HG03064 (cell line): ENCODE measurements around the gene NFE2L2.
"Not testable (repeated sequence)": the region's sequence is repeated elsewhere in the genome, so short reads cannot be mapped to it uniquely, and the experiment has no call there.

Experiments
- ATAC-seq: cut with Tn5 transposase; IDR thresholded peaks from one replicate; pipeline ENCODE4 v1.9.1; 2021; ENCODE audit warnings: low read depth; ENCODE audit not compliant: unreplicated experiment

The NFE2L2 gene

DNA sequence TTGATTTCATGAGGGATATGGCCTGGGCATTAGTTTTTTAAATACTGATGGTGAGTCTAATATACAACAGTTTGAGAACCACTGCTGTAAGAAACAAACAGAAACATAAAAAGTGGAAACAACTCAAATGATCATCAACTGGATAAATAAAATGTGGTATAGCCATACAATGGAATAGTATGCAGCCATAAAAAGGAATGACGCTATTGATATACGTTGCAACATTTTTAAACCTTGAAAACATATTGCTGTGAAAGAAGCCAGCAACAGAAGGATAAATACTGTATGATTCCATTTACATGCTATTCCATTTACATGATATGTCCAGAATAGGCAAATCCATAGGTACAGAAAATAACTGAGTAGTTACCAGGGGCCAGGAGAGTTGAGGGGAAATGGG, 6.5 kb downstream of the NFE2L2 start:
- no peak for ATAC-seq

DNA sequence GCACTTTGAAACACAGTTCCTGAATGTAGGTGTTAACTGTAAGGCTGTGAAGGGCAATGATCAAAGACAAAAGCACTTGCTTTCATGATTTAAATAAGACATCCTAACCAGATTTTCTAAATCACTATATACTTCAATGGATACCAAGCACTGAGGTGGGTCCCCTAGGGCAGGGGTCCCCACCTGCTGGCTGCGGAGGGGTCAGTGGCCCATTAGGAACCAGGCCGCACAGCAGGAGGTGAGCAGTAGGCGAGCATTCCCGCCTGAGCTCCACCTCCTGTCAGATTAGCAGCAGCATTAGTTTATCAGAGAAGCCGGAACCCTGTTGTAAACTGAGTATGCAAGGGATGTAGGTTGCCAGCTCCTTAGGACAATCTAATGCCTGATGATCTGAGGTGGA, 7.1 kb downstream of the NFE2L2 start:
- ATAC-seq: no peak

DNA sequence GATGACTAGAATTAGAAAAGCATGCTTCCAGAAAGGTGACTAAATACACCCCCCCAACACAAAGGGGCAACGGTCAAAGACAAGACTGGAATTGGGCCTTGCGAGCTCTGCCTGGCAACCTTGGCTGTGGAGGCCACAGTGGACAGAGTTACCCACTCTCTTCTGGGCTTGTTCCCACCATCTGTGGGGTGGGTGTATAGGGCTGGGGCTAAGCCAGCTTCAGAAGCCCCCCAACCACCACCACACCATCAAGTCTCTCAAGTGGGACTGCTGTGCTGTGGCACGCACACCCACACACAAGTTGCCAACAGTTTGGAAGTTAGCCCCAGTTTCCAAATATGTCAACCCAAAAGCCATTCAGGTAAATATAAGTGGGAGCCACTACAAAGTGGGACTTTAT, 7.8 kb downstream of the NFE2L2 start:
- ATAC-seq: no peak

DNA sequence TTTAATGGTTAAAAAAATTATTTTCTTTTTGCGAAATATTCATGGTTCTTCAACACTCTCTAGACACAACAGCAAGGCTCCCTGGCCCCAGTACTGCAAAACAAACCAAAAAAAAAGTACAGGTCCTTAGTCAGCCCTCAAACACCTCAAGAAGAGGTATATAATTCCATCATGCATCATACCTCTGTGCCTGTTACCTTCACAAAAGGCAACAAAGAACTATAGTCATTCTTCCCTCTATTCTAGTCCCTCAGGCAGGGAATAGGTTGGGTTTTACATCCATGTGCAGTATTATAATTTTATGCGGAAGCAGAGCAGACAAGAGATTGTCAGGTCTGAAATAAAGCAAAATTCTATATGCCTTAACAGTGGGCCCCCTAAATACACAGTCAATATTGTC, 8.5 kb downstream of the NFE2L2 start:
- no peak for ATAC-seq

DNA sequence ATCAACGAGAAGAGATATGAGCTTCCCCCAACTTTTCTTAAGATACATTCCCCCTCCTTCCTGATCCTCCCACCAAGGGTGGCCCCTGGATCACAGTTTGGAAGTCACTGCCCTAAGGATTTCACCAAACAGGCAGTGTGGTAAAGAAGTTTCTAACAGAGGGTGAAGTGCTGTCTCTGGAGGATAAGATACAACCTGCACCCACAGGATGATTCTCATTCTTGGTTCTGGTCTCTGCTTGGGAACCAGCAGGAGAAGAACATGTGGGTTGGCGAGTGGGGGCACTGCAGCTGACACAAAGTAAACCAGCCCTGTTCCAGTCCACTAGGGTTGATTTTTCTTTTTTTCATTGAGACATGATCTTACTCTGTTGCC, 9.3 kb downstream of the NFE2L2 start:
- ATAC-seq: no peak

DNA sequence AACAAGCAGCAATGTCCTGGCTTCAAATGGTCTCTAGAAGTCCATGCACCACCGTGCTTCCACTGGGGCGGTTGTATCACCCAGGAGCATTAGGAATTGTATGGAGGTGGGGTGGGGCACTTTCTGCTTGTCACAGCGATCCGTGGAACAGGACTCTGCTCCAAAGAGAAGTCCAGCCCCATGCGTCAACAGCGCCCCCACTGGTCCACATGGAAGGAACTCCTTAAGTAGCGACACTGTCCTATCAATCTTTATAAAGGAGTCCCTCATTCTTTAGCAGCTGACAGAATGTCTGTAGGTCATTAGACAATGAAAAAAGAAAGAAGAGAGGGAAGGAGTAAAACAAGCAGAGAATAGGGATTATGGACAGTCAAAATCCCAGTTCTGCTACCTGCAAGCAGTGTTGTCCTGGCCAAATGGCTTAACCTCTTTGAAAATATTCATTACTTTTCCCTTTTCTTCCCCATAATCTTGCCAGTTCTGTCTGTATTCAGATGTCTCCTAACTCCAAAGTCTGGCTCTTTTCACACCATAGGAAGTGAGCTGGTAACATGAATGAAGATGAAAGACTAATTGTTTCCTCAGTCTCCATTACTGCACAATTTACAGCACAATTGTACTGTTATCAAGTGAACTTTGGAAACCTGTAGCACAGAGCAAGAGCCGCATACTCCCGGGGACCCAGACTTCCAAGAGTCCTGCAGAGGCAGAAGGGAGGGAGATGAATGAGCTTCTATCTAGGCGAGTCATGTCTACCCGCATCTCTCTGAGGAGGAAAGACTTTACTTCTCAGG, 9.9 kb downstream of the NFE2L2 start:
- no peak for ATAC-seq

DNA sequence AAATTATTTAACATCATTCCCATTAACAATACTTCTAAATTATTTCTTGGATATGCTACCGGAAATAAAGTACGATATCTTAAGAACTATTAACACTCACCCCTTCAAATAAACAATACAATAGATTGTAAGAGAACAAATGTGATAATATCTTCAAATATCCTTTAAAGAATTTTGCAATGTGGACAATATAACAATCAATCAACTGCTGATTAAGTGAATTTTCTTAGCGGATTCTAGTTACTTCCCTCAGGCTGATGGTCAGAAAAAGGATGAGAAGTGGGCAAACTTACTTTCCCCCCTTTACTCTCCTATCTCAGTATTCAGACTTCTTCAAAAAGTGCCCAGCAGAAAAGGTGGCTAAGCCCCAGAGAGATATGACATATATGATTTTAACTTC, 10.8 kb downstream of the NFE2L2 start:
- no peak for ATAC-seq

DNA sequence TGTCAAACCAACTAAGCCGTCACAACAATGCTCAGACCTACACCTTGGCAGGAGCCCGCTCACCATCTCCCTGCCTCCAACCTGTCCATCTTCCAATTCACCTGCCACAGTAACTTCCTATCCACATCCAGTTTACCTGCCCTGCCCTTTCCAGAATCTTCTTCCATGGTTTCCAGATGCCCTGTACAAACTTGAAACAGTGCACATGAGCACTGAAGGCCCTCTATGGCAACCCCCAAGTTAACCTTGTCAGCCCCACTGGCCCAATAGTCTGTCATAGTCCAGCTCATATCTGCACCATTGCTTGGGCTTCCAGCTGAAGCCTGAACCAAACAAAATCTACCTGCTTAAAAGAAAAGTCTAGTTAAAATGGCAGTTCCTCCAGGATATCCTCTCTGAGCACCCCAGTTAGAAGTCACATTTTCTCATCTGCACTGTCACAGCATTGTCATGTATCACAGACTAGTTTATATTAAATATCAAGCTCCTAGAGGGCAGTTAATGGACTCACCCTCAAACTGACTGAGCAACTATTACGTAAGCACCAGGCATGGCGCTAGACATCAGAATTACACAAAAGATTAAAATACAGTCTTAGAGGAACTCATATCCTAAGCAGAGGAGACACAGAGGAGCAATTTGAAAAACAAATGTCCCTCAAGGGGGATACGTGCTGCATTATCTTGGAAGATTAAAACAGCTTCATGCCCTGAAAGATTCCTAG, 11.6 kb downstream of the NFE2L2 start:
- ATAC-seq: no peak

DNA sequence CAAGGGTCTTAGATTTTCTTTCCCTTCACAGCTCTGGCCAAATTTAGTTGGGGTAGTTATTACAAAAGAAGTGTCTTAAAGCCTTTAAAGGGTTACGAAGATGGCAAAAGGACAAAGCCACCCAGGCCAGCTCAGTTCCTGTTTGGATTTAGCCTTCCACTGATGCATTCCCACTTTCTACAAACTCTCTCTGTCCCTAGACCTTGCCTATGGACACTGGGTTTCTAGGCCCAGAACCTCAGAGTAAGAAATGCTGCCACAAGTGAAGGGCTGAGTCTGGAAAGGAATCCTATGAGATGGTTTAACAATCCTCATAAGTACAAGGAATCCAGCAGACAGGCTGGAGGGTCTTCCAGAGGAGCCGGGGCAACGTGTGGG, 13.4 kb downstream of the NFE2L2 start:
- ATAC-seq: no peak

DNA sequence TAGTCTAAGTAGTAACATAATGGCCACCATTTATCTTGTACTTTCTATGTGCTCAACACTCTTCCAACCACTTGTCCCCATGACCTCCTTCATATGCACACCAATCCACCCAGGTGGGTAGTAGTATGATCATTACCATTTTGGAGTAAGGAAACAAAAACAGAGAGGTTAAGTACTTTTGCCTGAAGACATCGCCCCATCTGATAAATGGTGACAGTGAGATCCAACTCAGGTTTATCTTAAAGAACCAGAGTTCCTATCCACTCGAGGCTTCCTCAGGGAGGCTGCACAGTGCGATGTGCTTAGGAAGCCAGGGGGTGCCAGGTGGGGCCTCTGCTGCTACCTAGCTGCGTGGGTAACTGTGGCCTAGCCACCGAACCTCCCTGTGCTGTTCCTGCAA, 14.1 kb downstream of the NFE2L2 start:
- ATAC-seq: no peak

DNA sequence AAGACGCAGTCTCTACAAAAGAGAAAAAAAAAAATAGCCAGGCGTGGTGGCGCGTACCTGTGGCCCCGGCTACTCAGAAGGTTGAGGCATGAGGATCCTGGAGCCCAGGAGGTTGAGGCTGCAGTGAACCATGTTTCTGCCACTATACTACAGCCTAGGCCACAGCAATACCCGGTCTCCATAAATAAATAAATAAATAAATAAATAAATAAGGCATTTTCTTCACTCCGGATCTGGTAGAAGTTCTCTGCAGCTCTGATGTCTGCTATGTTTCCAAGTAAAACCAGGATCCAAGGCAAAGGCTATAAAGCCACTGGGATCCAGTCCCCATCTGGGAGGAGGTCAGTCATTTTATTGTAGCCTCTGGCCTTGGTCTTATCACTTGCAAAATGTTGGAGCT, 15.5 kb downstream of the NFE2L2 start:
- no peak for ATAC-seq

DNA sequence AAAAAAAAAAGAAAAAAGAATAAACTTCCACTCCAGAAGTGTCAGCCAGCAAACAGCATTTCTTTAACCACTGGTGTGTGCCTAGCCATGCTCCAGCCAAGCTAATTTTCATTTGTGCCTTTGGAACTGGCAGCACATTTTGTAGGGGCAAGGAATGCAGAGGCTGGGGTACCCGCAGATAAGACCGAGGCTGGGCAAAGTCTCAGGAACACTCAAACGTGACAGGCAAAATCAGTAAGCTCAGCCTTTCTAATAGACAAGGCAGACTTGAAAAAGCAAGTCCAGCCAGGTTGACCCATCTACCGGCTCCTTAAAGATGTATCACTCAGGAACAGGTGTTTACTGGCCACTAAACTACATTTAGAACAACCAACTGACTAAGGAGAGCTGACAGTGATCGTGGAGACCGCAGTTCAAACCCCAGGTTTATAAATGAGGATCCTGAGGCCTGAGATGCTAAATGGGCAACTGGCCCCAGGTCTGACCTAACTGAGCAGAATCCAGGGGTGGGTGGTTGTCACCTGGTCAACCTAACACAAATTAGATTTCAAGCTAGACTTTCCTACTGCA, 16.7 kb downstream of the NFE2L2 start:
- no peak for ATAC-seq

DNA sequence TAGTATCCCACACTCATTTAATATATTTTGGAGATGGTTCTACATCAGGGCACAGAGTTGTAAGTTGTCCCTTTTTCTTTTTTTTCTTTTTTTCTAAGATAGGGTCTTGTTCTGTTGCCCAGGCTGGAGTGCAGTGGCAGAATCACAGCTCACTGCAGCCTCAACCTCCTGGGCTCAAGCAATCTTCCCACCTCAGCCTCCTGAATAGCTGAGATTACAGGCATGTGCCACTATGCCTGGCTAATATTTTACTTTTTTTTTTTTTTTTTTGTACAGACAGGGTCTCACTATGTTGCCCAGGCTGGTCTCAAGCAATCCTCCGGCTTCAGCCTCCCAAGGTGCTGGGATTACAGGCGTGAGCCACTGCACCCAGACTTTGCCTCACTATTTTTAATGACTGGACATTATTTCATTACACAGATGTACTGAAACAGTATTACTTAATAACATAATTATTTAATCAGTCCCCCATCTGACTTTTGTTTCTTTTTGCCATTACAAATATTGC, 17.9 kb downstream of the NFE2L2 start:
- ATAC-seq: not testable (repeated sequence)

DNA sequence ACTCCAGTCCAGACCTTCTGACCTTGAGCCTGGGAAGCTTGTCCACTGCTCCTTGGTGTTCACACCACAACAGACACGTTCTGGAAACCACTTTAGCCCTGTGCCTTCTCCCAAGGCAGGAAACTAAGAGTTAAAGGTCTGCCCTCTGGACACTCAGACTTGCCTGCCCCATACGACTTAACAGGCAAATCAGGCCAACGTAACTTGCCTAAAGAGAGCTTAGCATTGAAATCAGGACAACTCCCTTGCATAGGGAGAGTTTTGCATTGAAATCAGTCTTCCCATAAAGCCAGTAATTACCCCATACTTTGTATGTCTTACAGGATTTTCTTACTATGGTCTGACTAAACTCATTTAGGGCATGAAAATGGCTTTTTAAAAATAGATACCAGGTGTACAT, 18.5 kb downstream of the NFE2L2 start:
- no peak for ATAC-seq

DNA sequence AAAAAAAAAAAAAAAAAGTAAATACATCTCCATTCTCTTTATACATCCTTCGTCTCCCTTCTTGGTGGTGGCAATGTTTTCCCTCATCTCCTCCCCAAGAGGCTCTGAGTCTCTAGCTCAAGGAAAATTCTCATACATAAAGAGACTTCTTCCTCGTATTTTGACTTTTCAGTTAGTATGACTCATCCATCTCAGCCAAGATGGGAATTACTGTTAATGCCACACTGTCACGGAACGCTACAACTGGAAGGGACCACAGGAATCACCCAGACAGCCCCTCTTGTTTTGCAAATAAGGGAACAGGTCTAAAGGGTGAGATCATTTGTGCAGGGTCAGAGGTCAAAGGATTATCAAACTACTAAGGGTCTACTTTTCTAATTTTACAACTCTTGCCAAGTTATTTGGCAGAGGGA, 19.5 kb downstream of the NFE2L2 start:
- no peak for ATAC-seq

DNA sequence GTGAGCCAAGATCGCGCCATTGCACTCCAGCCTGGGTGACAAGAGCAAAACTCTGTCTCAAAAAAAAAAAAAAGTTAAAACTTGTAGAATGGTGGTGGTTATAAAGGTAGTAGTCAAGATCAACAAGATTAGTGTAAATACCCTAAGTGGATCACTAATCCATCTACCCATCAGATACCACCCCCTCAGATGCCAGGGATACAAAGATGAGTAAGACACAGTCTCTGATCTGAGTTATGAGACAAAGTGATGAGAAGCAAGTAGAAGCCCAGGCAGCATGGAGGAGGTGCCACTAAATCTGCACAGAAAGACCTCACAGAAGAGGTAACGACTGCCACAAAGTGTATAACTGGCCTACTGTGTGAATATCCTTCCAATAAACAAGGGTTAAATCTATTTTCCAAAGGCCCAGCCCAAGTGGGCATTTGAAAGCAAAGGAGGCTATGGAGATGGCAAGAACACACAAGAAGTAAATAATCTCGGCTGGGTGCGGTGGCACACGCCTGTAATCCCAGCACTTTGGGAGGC, 20.2 kb downstream of the NFE2L2 start:
- no peak for ATAC-seq

DNA sequence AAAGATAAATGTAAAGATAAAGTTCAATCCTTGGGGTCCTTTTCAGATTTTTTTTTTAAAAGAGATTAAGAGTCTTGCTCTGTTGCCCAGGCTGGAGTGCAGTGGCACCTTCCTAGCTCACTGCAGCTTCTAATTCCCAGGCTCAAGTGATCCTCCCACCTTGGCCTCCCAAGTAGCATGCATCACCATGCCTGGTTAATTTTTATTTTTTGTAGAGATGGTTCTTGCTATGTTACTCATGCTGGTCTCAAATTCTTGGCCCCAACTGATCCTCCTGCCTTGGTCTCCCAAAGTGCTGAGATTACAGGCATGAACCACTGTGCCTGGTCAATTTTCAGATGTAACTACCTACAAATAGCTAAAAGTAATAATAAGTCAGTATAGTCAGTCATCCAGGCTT, 21.1 kb downstream of the NFE2L2 start:
- no peak for ATAC-seq

DNA sequence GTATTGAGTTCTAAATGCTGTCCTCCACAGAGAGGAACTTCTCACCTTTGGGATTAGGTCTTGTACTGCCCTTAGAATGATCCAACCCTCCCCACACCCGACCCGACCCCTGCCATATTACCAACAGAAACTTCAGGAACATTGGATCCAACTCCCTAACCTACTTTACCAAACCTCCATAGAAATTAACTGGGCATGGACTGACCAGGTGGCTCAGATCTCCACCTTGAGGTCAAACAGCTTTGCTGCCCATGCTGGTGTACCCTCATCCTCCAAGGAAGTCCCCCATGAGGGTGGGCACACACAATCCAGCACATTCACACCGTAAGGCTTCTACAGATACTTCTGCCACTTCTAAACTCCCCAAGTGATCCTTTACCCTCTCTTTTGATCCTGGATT, 21.5 kb downstream of the NFE2L2 start:
- no peak for ATAC-seq

DNA sequence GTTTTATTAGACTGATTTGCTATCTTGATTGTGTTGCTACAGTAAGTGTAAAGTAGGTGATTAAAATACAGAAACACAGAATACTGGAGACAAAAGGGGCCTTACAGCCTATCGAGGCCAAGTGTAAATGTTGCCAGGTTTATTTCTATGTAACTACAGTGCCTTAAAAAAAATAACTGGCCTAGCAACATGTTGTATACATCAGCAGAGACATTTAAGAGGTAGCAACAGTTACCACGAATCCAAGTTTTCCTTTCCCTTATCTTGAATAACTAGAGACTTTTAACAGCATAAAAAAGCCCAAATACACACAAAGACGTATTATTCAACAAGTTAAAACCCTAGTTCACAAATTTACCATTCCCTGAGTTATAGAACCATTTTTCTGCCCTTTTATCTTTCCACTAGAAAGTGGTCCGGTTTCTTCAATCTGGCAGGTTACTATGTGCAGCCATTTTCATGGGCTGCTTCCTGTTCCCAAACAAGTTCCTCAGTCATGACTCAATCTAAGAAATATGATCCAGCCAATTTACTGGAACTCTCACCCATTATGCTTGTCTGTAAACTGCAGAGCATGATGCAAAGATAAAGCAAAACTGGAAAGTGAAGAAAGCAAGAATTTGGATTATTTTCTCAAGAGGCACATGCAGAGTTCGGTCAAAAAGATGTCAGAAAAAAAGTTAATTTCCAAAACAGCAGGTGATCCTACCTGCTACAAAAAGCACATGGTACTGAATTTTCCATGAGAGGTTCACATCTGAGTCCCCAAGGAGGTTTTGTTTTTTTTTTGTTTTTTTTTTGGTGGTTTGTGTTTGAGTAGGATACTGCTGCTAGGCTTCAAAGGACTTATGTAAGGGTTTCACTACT, 22.2 kb downstream of the NFE2L2 start:
- ATAC-seq: no peak

DNA sequence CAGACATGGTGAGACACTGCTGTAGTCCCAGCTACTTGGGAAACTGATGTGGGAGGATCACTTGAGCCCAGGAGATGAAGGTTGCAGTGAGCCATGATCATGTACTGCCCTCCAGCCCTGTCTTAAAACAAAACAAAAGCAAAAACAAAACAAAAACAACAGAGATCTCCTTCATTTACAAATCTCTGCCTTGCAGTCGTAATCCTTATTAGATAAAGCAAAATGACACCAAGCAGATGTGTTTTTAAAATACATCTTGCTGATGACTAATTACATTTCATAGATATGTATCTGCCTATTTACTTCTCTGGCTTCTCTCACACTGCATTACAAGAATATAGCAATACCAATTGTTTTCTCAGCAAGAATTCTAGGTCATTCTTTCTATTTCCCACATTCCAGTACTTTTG, 22.8 kb downstream of the NFE2L2 start:
- ATAC-seq: no peak
